ENCODE data around the gene GLIS1.

DNA sequence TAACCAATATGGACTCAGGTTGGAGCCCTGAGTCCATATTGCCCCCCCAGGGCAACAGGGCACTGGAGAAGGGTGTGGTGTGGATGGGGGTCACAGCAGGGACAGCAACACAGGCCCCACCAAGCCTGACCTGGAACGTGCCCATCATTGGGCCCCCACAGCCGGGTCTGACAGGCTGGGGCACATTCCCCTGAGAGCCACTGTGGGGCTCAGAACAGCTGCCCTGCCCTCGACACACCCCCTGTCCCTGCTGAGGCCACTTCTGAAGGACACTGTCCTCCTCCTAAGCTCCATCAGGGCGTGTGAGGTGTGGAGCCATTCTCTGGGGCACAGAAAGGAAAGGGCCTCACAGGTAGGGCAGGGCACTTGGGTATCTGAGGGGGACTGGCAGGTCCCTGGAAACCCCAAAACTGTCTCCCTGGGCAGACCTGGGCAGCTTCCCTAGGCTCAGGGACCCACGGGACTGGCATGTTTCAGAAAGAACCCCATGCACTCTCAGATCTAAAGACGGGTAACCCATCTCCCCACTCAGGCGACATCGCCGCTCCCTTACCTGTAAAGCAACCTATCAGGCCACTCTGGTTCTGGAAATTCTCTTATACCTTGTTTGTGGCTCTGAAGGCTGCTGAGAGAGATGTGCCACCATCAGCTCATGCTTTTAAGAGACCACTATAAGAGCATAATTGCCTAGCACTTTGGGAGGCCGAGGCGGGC is 184.2 kb downstream of the GLIS1 start:
- TF ChIP-seq, protein P1, sequence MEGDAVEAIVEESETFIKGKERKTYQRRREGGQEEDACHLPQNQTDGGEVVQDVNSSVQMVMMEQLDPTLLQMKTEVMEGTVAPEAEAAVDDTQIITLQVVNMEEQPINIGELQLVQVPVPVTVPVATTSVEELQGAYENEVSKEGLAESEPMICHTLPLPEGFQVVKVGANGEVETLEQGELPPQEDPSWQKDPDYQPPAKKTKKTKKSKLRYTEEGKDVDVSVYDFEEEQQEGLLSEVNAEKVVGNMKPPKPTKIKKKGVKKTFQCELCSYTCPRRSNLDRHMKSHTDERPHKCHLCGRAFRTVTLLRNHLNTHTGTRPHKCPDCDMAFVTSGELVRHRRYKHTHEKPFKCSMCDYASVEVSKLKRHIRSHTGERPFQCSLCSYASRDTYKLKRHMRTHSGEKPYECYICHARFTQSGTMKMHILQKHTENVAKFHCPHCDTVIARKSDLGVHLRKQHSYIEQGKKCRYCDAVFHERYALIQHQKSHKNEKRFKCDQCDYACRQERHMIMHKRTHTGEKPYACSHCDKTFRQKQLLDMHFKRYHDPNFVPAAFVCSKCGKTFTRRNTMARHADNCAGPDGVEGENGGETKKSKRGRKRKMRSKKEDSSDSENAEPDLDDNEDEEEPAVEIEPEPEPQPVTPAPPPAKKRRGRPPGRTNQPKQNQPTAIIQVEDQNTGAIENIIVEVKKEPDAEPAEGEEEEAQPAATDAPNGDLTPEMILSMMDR (IDR thresholded peaks at IDR 0.05): no peak
- TF ChIP-seq POLR2A (IDR thresholded peaks at IDR 0.05) (no peak), EP300 (IDR thresholded peaks at IDR 0.05) (no peak)
